Measurements from ENCODE around the gene KCNMB3. TPM values are rescaled to one million over a fixed set of nuclear protein-coding genes. Genes with fewer than 3 reads are reported as not detected.
"Not testable (repeated sequence)": the region's sequence is repeated elsewhere in the genome, so short reads cannot be mapped to it uniquely, and the experiment has no call there.

The KCNMB3 gene
- total and polyA plus RNA-seq, 4 donors = 0.44 to 3.1 (median 2.2) TPM

DNA sequence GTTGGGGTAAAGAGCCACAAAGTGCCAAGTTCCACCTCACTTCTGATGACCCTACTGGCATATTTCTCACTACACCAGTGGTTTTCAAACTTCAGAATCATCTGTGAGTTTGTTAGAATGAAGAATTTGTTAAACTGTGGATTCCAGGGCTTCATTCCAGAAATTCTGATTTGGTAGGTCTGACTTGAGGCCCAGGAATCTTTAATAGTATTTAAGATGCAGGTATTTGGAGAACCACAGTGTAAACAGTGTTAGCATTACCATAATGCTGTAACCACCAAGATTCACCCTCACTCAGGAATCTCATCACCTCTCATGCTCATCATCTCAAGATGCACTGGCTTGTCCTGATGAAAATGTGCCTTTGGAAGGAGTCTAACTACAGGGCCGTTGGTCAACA, 6.0 kb downstream of the KCNMB3 start:
- H3K4me3 ChIP-seq (ENCODE audit: low read depth in 1 of 3, low read length in 3 of 3) = no peak overlapping the region
- no peak overlapping the region for H3K27ac ChIP-seq (ENCODE audit: low read depth in 1 of 2, low read length in 2 of 2)
- no peaks in the 10 kb centered on the region for H3K4me1 ChIP-seq (ENCODE audit: control insufficient read depth in 4 of 4, insufficient read depth in 4 of 4, low read length in 3 of 4)
- 91% methylated on average over 1 of the region's 1 CpG for WGBS
- H3K27me3 ChIP-seq (ENCODE audit: control insufficient read depth in 4 of 4, insufficient read depth in 4 of 4, low read length in 3 of 4) = no peaks in the 10 kb centered on the region
- DNase-seq (ENCODE audit: low spot score) = no peak
- no peaks in the 10 kb centered on the region for H3K36me3 ChIP-seq (ENCODE audit: control insufficient read depth in 4 of 4, insufficient read depth in 3 of 4, low read depth in 1 of 4, low read length in 3 of 4)
- H3K9me3 ChIP-seq (ENCODE audit: control insufficient read depth in 4 of 4, low read length in 3 of 4) = no peaks in the 10 kb centered on the region
- H3K9ac ChIP-seq (ENCODE audit: low read depth in 1 of 2, low read length in 2 of 2) = no peak overlapping the region
- TF ChIP-seq YY1 (IDR thresholded peaks at IDR 0.05) (no peak), GABPA (IDR thresholded peaks at IDR 0.05 in 1 of 2, conservative IDR thresholded peaks at IDR 0.05 in 1 of 2) (no peak), NR2F2 (IDR thresholded peaks at IDR 0.05) (no peak)
- TF ChIP-seq, protein P1, sequence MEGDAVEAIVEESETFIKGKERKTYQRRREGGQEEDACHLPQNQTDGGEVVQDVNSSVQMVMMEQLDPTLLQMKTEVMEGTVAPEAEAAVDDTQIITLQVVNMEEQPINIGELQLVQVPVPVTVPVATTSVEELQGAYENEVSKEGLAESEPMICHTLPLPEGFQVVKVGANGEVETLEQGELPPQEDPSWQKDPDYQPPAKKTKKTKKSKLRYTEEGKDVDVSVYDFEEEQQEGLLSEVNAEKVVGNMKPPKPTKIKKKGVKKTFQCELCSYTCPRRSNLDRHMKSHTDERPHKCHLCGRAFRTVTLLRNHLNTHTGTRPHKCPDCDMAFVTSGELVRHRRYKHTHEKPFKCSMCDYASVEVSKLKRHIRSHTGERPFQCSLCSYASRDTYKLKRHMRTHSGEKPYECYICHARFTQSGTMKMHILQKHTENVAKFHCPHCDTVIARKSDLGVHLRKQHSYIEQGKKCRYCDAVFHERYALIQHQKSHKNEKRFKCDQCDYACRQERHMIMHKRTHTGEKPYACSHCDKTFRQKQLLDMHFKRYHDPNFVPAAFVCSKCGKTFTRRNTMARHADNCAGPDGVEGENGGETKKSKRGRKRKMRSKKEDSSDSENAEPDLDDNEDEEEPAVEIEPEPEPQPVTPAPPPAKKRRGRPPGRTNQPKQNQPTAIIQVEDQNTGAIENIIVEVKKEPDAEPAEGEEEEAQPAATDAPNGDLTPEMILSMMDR (IDR thresholded peaks at IDR 0.05; ENCODE audit: low read depth, low read length, missing input control) = no peak
- TF ChIP-seq, protein P2, sequence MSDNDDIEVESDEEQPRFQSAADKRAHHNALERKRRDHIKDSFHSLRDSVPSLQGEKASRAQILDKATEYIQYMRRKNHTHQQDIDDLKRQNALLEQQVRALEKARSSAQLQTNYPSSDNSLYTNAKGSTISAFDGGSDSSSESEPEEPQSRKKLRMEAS (IDR thresholded peaks at IDR 0.05) = no peak

DNA sequence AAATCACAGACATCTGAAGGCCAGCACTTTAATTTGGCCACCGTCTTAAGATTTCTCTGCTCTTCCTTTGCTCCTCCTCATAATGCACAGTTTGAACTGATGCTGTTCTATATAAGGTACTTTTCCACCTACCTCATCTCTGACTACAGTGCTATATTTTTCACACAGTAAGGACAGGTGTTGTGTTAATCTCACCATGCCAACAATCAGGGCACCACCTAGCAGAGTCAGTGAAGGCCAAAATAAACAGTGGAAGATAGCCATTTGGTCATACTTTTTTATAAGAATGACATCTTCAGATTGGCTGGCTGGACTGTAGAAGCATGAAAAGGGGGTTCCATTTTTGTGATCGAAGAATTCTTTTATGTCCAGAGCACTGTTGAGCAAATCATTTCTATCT, 8.1 kb downstream of the KCNMB3 start:
- H3K4me3 ChIP-seq (ENCODE audit: low read depth in 1 of 3, low read length in 3 of 3); H3K36me3 ChIP-seq (ENCODE audit: control insufficient read depth in 4 of 4, insufficient read depth in 3 of 4, low read depth in 1 of 4, low read length in 3 of 4): not testable (repeated sequence)
- whole genome bisulfite sequencing = 96% methylated on average over 1 of the region's 2 CpGs

DNA sequence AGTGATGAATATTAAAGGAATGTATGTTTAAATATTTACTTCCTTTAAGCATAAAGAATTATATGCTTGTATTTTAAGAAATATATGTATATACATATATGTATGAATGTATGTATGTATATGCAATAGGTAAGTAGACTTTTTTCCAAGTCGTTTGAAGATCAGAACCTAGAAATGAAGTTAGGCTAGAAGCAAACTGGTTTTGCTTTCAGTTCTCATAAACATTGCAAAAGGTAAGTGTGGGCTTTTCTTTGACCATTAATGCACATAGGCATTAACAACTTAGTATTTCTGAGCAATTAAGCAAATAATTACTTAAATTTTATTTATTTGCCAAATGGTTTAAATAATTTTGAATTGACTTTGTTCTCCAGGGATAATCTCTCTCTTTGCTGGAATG, 10.6 kb downstream of the KCNMB3 start:
- H3K27me3 ChIP-seq (ENCODE audit: control insufficient read depth in 4 of 4, insufficient read depth in 4 of 4, low read length in 3 of 4); H3K36me3 ChIP-seq (ENCODE audit: control insufficient read depth in 4 of 4, insufficient read depth in 3 of 4, low read depth in 1 of 4, low read length in 3 of 4); H3K9me3 ChIP-seq (ENCODE audit: control insufficient read depth in 4 of 4, low read length in 3 of 4); H3K27ac ChIP-seq (ENCODE audit: low read depth in 1 of 2, low read length in 2 of 2); DNase-seq (ENCODE audit: low spot score); H3K9ac ChIP-seq (ENCODE audit: low read depth in 1 of 2, low read length in 2 of 2); H3K4me1 ChIP-seq (ENCODE audit: control insufficient read depth in 4 of 4, insufficient read depth in 4 of 4, low read length in 3 of 4); H3K4me3 ChIP-seq (ENCODE audit: low read depth in 1 of 3, low read length in 3 of 3): not testable (repeated sequence)
- WGBS = 60% methylated on average over 1 of the region's 1 CpG

More for the DNA sequence above, 8.1 kb downstream of the KCNMB3 start:
- not testable (repeated sequence) for H3K9me3 ChIP-seq (ENCODE audit: control insufficient read depth in 4 of 4, low read length in 3 of 4); DNase-seq (ENCODE audit: low spot score); H3K4me1 ChIP-seq (ENCODE audit: control insufficient read depth in 4 of 4, insufficient read depth in 4 of 4, low read length in 3 of 4); H3K9ac ChIP-seq (ENCODE audit: low read depth in 1 of 2, low read length in 2 of 2); H3K27ac ChIP-seq (ENCODE audit: low read depth in 1 of 2, low read length in 2 of 2); H3K27me3 ChIP-seq (ENCODE audit: control insufficient read depth in 4 of 4, insufficient read depth in 4 of 4, low read length in 3 of 4)

DNA sequence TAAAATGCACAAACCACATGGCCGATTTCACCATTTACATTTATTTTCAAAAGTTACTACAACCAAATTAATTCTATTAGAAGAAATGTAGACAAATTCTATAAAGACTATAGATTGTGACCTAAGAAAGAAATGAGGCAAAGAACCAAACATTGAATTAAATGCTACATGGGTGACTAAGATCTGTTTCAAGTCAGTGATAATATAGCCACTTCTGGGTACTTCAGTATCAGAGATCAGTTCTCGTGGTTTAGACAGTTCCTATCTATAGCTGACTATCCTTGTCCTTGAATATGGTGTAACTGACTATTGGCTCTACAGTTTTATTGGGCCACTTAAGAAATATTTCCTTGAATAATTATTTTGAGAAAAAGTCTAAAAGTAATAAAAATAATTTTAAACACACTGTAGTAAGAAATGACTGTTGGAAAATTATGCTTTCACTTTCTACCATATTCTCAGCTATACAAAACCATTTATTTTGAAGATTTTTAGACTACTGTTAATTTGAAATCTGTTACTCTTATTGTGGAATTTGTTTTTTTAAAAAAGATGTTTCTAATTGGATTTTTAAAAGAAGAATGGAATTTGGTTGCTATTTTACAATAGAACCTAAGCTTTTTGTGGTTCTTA, 14.1 kb downstream of the KCNMB3 start:
- no peaks in the 10 kb centered on the region for H3K4me1 ChIP-seq (ENCODE audit: control insufficient read depth in 4 of 4, insufficient read depth in 4 of 4, low read length in 3 of 4)
- H3K9me3 ChIP-seq (ENCODE audit: control insufficient read depth in 4 of 4, low read length in 3 of 4) = no peaks in the 10 kb centered on the region
- H3K27ac ChIP-seq (ENCODE audit: low read depth in 1 of 2, low read length in 2 of 2) = no peak overlapping the region
- no peak for DNase-seq (ENCODE audit: low spot score)
- 92% methylated on average over 2 of the region's 2 CpGs for WGBS
- peaks cover 1 to 8% (median 4%) of the 10 kb centered on the region in 4 donors for H3K36me3 ChIP-seq (ENCODE audit: control insufficient read depth in 4 of 4, insufficient read depth in 3 of 4, low read depth in 1 of 4, low read length in 3 of 4)
- H3K9ac ChIP-seq (ENCODE audit: low read depth in 1 of 2, low read length in 2 of 2) = no peak overlapping the region
- H3K4me3 ChIP-seq (ENCODE audit: low read depth in 1 of 3, low read length in 3 of 3) = no peak overlapping the region
- H3K27me3 ChIP-seq (ENCODE audit: control insufficient read depth in 4 of 4, insufficient read depth in 4 of 4, low read length in 3 of 4) = no peaks in the 10 kb centered on the region
- TF ChIP-seq NR2F2 (IDR thresholded peaks at IDR 0.05) (no peak), RAD21 (IDR thresholded peaks at IDR 0.05) (no peak), SP1 (IDR thresholded peaks at IDR 0.05) (no peak), GABPA (IDR thresholded peaks at IDR 0.05 in 1 of 2, conservative IDR thresholded peaks at IDR 0.05 in 1 of 2) (no peak), HNF4G (IDR thresholded peaks at IDR 0.05) (no peak), RXRA (IDR thresholded peaks at IDR 0.05) (no peak), EGR1 (IDR thresholded peaks at IDR 0.05; ENCODE audit: low read depth in 2 of 2) (no peak), TAF1 (conservative IDR thresholded peaks at IDR 0.05) (no peak), YY1 (IDR thresholded peaks at IDR 0.05) (no peak), JUND (IDR thresholded peaks at IDR 0.05) (no peak)
- TF ChIP-seq, protein P3, sequence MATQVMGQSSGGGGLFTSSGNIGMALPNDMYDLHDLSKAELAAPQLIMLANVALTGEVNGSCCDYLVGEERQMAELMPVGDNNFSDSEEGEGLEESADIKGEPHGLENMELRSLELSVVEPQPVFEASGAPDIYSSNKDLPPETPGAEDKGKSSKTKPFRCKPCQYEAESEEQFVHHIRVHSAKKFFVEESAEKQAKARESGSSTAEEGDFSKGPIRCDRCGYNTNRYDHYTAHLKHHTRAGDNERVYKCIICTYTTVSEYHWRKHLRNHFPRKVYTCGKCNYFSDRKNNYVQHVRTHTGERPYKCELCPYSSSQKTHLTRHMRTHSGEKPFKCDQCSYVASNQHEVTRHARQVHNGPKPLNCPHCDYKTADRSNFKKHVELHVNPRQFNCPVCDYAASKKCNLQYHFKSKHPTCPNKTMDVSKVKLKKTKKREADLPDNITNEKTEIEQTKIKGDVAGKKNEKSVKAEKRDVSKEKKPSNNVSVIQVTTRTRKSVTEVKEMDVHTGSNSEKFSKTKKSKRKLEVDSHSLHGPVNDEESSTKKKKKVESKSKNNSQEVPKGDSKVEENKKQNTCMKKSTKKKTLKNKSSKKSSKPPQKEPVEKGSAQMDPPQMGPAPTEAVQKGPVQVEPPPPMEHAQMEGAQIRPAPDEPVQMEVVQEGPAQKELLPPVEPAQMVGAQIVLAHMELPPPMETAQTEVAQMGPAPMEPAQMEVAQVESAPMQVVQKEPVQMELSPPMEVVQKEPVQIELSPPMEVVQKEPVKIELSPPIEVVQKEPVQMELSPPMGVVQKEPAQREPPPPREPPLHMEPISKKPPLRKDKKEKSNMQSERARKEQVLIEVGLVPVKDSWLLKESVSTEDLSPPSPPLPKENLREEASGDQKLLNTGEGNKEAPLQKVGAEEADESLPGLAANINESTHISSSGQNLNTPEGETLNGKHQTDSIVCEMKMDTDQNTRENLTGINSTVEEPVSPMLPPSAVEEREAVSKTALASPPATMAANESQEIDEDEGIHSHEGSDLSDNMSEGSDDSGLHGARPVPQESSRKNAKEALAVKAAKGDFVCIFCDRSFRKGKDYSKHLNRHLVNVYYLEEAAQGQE (IDR thresholded peaks at IDR 0.05) = no peak
- TF ChIP-seq, protein P1 (IDR thresholded peaks at IDR 0.05; ENCODE audit: low read depth, low read length, missing input control) = no peak
- TF ChIP-seq, protein P2 (IDR thresholded peaks at IDR 0.05) = no peak
- TF ChIP-seq, protein P4, sequence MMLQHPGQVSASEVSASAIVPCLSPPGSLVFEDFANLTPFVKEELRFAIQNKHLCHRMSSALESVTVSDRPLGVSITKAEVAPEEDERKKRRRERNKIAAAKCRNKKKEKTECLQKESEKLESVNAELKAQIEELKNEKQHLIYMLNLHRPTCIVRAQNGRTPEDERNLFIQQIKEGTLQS (IDR thresholded peaks at IDR 0.05) = no peak

Data from liver (tissue), 9 donors.